CD4-positive, alpha-beta T cell treated with Interleukin-1 beta for 1 hour (primary cell): ENCODE data around the gene CHST9.
"Not testable (repeated sequence)": the region's sequence is repeated elsewhere in the genome, so short reads cannot be mapped to it uniquely, and the experiment has no call there.

Source experiments
- DNase-seq, 2 donors: peaks; one replicate each; pipeline ENCODE4 v3.0.0-alpha.2; 2020 to 2022

Gene CHST9

GRCh38 chr18:27171993-27172392 lies 13.1 kb downstream of the CHST9 start:
- DNase-seq = no peak

GRCh38 chr18:27165412-27165811 lies 19.7 kb downstream of the CHST9 start:
- no peak for DNase-seq

GRCh38 chr18:27164905-27165304 lies 20.2 kb downstream of the CHST9 start:
- no peak for DNase-seq

- not testable (repeated sequence) for DNase-seq
These were observed 21.9 kb downstream of the CHST9 start for GRCh38 chr18:27163197-27163716.

- DNase-seq = not testable (repeated sequence)
These were observed 35.9 kb downstream of the CHST9 start for GRCh38 chr18:27149240-27149639.

- DNase-seq = no peak
These were observed 40.4 kb downstream of the CHST9 start for GRCh38 chr18:27144672-27145071.

- no peak for DNase-seq
These were observed 41.4 kb downstream of the CHST9 start for GRCh38 chr18:27143580-27144287.

- no peak for DNase-seq
These were observed 42.2 kb downstream of the CHST9 start for GRCh38 chr18:27142891-27143290.

- DNase-seq = no peak
These were observed 43.2 kb downstream of the CHST9 start for GRCh38 chr18:27141876-27142275.

GRCh38 chr18:27138079-27138478 lies 47.0 kb downstream of the CHST9 start:
- no peak for DNase-seq

- DNase-seq = no peak
These were observed 48.9 kb downstream of the CHST9 start for GRCh38 chr18:27136208-27136535.

- no peak for DNase-seq
These were observed 49.5 kb downstream of the CHST9 start for GRCh38 chr18:27135504-27136207.

GRCh38 chr18:27130065-27130630 lies 55.0 kb downstream of the CHST9 start:
- DNase-seq = no peak

- no peak for DNase-seq
These were observed 60.9 kb downstream of the CHST9 start for GRCh38 chr18:27124196-27124595.

- DNase-seq = no peak
These were observed 64.0 kb downstream of the CHST9 start for GRCh38 chr18:27121108-27121507.

- no peak for DNase-seq
These were observed 64.9 kb downstream of the CHST9 start for GRCh38 chr18:27120246-27120645.

- no peak for DNase-seq
These were observed 66.1 kb downstream of the CHST9 start for GRCh38 chr18:27118973-27119372.

- DNase-seq = no peak
These were observed 70.3 kb downstream of the CHST9 start for GRCh38 chr18:27114842-27115241.

GRCh38 chr18:27113358-27113757 lies 71.8 kb downstream of the CHST9 start:
- no peak for DNase-seq

GRCh38 chr18:27110319-27110718 lies 74.8 kb downstream of the CHST9 start:
- no peak for DNase-seq

GRCh38 chr18:27109451-27109850 lies 75.7 kb downstream of the CHST9 start:
- no peak for DNase-seq

- no peak for DNase-seq
These were observed 76.3 kb downstream of the CHST9 start for GRCh38 chr18:27108842-27109241.

GRCh38 chr18:27104743-27105142 lies 80.4 kb downstream of the CHST9 start:
- DNase-seq = no peak

GRCh38 chr18:27094621-27095020 lies 90.5 kb downstream of the CHST9 start:
- no peak for DNase-seq
